ENCODE data around the gene RAPGEF6. TPM values are rescaled to one million over a fixed set of nuclear protein-coding genes. Genes with fewer than 3 reads are reported as not detected.

RAPGEF6 gene
- total RNA-seq, 6 experiments from 2014 or later: 7.3 to 12.0 (median 10.2) TPM

DNA sequence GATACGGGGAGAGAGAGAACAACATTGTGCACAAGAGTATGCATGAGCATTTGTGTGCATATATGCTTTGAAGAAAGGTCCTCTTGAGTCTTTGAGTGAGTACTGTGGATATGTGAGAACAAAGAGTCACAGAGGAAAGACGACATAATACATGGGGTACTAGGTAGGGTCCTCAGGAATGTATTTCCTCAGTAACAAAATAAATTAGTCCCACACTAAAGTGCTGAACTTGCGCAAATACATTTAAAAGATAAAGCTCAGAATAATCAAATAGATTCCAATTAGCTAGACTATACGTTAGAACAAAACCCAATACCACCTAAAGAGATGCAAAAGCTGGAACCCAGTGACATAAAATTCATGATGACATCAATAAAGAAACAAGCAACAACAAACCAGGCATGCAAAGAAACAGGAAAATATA lies 70.8 kb downstream of the RAPGEF6 start:
- Mint-ChIP-seq H3K9me3 (no peaks in the 10 kb centered on the region), H3K4me1 (ENCODE audit: low read depth) (peaks cover 7% of the 10 kb centered on the region; the same call in 1 of the 2 replicates), H3K27ac (no peak overlapping the region), H3K27me3 (ENCODE audit: insufficient read depth) (no peaks in the 10 kb centered on the region; the same call in 1 of the 2 replicates), H3K4me3 (no peak overlapping the region), H3K36me3 (ENCODE audit: low read depth) (no peaks in the 10 kb centered on the region)
- no peak for TF ChIP-seq CTCF (IDR thresholded peaks at IDR 0.05)
- no peak for DNase-seq

GRCh38 chr5:131563434-131564228 lies 71.4 kb downstream of the RAPGEF6 start:
- no peaks in the 10 kb centered on the region; the same call in 1 of the 2 replicates for H3K27me3 Mint-ChIP-seq (ENCODE audit: insufficient read depth)
- no peak for DNase-seq
- H3K27ac Mint-ChIP-seq: no peak overlapping the region
- 0 out of 2 replicates have a peak, but pooled peaks have one; percentile 16 for TF ChIP-seq CTCF (IDR thresholded peaks at IDR 0.05)
- peaks cover 7% of the 10 kb centered on the region; the same call in 1 of the 2 replicates for H3K4me1 Mint-ChIP-seq (ENCODE audit: low read depth)
- H3K9me3 Mint-ChIP-seq: no peaks in the 10 kb centered on the region
- H3K36me3 Mint-ChIP-seq (ENCODE audit: low read depth): no peaks in the 10 kb centered on the region
- H3K4me3 Mint-ChIP-seq: no peak overlapping the region

DNA sequence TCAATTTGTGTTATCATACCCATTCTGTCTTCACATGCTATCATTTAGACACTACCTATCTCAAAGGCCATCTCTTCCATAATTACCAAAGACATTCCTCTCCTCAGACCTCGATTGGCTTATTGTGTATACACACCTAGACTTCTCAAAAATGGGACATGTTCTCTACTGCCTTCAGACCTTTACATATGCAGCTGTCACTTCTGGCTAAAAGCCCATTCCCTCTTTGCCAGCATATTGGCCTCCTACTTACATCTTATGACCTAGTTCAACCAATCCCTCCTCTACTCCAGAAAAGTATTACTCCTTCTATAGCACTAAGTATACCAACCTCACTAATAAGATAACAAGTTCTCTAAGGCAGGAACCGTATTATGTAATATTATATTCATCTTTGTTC lies 84.4 kb downstream of the RAPGEF6 start:
- no peak overlapping the region for H3K27ac Mint-ChIP-seq
- 0 out of 2 replicates have a peak, but pooled peaks cover 1% of the 10 kb centered on the region for H3K27me3 Mint-ChIP-seq (ENCODE audit: insufficient read depth)
- H3K4me1 Mint-ChIP-seq (ENCODE audit: low read depth): peaks cover 21% of the 10 kb centered on the region
- DNase-seq: no peak
- TF ChIP-seq CTCF (IDR thresholded peaks at IDR 0.05): no peak
- H3K9me3 Mint-ChIP-seq: no peaks in the 10 kb centered on the region
- H3K36me3 Mint-ChIP-seq (ENCODE audit: low read depth): peaks cover 16% of the 10 kb centered on the region; the same call in 1 of the 2 replicates
- H3K4me3 Mint-ChIP-seq: no peak overlapping the region

DNA sequence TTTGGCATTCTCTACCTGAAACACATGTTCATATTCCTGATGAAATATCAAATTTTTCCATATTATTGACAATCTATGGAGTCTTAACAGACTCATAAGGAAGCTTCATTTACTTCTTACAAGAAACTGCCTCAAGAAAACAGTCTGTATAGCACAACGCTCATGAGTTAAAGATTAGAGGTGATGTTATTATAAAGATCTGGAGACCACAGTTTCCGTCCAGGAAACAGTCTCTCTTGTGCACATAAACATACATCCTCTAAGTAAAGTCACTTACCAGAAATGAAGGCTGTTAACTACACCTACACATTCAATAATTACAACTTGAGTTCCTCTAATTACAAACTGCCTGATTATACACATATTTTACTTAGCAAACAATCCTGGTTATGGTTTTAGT lies 86.9 kb downstream of the RAPGEF6 start:
- Mint-ChIP-seq H3K27ac (no peak overlapping the region), H3K9me3 (no peaks in the 10 kb centered on the region), H3K4me1 (ENCODE audit: low read depth) (peaks cover 26% of the 10 kb centered on the region), H3K4me3 (no peak overlapping the region), H3K27me3 (ENCODE audit: insufficient read depth) (0 out of 2 replicates have a peak, but pooled peaks cover 1% of the 10 kb centered on the region), H3K36me3 (ENCODE audit: low read depth) (peaks cover 16% of the 10 kb centered on the region)
- no peak for TF ChIP-seq CTCF (IDR thresholded peaks at IDR 0.05)
- no peak for DNase-seq

GRCh38 chr5:131545845-131546244 lies 89.2 kb downstream of the RAPGEF6 start:
- H3K27me3 Mint-ChIP-seq (ENCODE audit: insufficient read depth): 0 out of 2 replicates have a peak, but pooled peaks cover 1% of the 10 kb centered on the region
- no peaks in the 10 kb centered on the region for H3K9me3 Mint-ChIP-seq
- no peak for TF ChIP-seq CTCF (IDR thresholded peaks at IDR 0.05)
- peak overlapping the region; percentile 45 for H3K27ac Mint-ChIP-seq
- peaks cover 49% of the 10 kb centered on the region for H3K4me1 Mint-ChIP-seq (ENCODE audit: low read depth)
- no peak overlapping the region for H3K4me3 Mint-ChIP-seq
- DNase-seq: peak; percentile 61
- peaks cover 12% of the 10 kb centered on the region; the same call in 1 of the 2 replicates for H3K36me3 Mint-ChIP-seq (ENCODE audit: low read depth)

All from HFFc6 (cell line).